GM18868 (cell line): ENCODE measurements around the gene NSDHL.
A peak's percentile ranks its signal among the peaks of the same experiment; 100 is the strongest.
"Not testable (repeated sequence)": the region's sequence is repeated elsewhere in the genome, so short reads cannot be mapped to it uniquely, and the experiment has no call there.

Experiments used
- ATAC-seq: cut with Tn5 transposase; IDR thresholded peaks from one replicate; pipeline ENCODE4 v1.9.1; 2021; ENCODE audit warnings: mild to moderate bottlenecking, moderate library complexity; ENCODE audit not compliant: unreplicated experiment

NSDHL gene

GRCh38 chrX:152830312-152831305 lies at the start of gene NSDHL, which contains the start of gene CETN2:
NSDHL (plus strand) TSS chrX:152831063; CDS start chrX:152846325, 15,262 bp downstream.
CETN2 (minus strand) TSS chrX:152830757; CDS start chrX:152830710, 47 bp downstream.
- peak; percentile 99 for ATAC-seq

- ATAC-seq: peak; percentile 91
These were observed 43.8 kb upstream of the NSDHL start for GRCh38 chrX:152787062-152787461.

GRCh38 chrX:152798945-152799344 lies 31.9 kb upstream of the NSDHL start:
- ATAC-seq: no peak

- ATAC-seq: no peak
These were observed 24.8 kb upstream of the NSDHL start for GRCh38 chrX:152806035-152806434.

GRCh38 chrX:152810403-152810802 lies 20.5 kb upstream of the NSDHL start:
- ATAC-seq: no peak

GRCh38 chrX:152813206-152813605 lies 17.7 kb upstream of the NSDHL start:
- ATAC-seq: no peak

GRCh38 chrX:152814048-152814447 lies 16.8 kb upstream of the NSDHL start:
- no peak for ATAC-seq

GRCh38 chrX:152817078-152817764 lies 13.6 kb upstream of the NSDHL start:
- no peak for ATAC-seq

GRCh38 chrX:152818356-152818755 lies 12.5 kb upstream of the NSDHL start:
- ATAC-seq: no peak

GRCh38 chrX:152819266-152819665 lies 11.6 kb upstream of the NSDHL start:
- no peak for ATAC-seq

GRCh38 chrX:152819732-152820131 lies 11.1 kb upstream of the NSDHL start:
- ATAC-seq: no peak

- peak; percentile 46 for ATAC-seq
These were observed 9.6 kb upstream of the NSDHL start for GRCh38 chrX:152821145-152821765.

- no peak for ATAC-seq
These were observed 8.3 kb upstream of the NSDHL start for GRCh38 chrX:152822383-152823086.

- ATAC-seq: no peak
These were observed 7.2 kb upstream of the NSDHL start for GRCh38 chrX:152823657-152824056.

GRCh38 chrX:152824841-152825374 lies 6.0 kb upstream of the NSDHL start:
- ATAC-seq: no peak

- ATAC-seq: no peak
These were observed 528 bp downstream of the NSDHL start for GRCh38 chrX:152831391-152831790.

- ATAC-seq: no peak
These were observed 1.7 kb downstream of the NSDHL start for GRCh38 chrX:152832520-152832919.

GRCh38 chrX:152833378-152833777 lies 2.5 kb downstream of the NSDHL start:
- ATAC-seq: no peak

- ATAC-seq: not testable (repeated sequence)
These were observed 4.6 kb downstream of the NSDHL start for GRCh38 chrX:152835470-152835869.

- no peak for ATAC-seq
These were observed 12.0 kb downstream of the NSDHL start for GRCh38 chrX:152842772-152843338.
